ENCODE results near the gene CTDSPL.

- no peak for TF ChIP-seq POLR2AphosphoS5 (IDR thresholded peaks at IDR 0.05; ENCODE audit: borderline replicate concordance, low read depth, low read length)
- no peak for TF ChIP-seq EZH2 (IDR thresholded peaks at IDR 0.05)
- no peak for TF ChIP-seq FOXP2 (optimal IDR thresholded peaks at IDR 0.05; ENCODE audit: control extremely low read depth, extremely low read length, insufficient read depth)
Observed at GRCh38 chr3:37937156-37937555, 75.5 kb downstream of the CTDSPL start.
